Fibroblast of skin of back (primary cell): Measurements from ENCODE around the gene TRAK2. TPM values are rescaled to one million over a fixed set of nuclear protein-coding genes. Genes with fewer than 3 reads are reported as not detected.
A peak's percentile ranks its signal among the peaks of the same experiment; 100 is the strongest.
"Not testable (repeated sequence)": the region's sequence is repeated elsewhere in the genome, so short reads cannot be mapped to it uniquely, and the experiment has no call there.

Source experiments
- DNase-seq: peaks from one replicate; pipeline ENCODE4 v3.0.0-alpha.2; 2013
- polyA plus RNA-seq, 2 experiments: library from polyadenylated mRNA; unstranded; fragments of 120-200 nt; gene quantifications; one replicate each; pipeline ENCODE4 v1.2.1, GENCODE V29; 2013; ENCODE audit not compliant: insufficient read length in 2 of 2

The TRAK2 gene, protein sequence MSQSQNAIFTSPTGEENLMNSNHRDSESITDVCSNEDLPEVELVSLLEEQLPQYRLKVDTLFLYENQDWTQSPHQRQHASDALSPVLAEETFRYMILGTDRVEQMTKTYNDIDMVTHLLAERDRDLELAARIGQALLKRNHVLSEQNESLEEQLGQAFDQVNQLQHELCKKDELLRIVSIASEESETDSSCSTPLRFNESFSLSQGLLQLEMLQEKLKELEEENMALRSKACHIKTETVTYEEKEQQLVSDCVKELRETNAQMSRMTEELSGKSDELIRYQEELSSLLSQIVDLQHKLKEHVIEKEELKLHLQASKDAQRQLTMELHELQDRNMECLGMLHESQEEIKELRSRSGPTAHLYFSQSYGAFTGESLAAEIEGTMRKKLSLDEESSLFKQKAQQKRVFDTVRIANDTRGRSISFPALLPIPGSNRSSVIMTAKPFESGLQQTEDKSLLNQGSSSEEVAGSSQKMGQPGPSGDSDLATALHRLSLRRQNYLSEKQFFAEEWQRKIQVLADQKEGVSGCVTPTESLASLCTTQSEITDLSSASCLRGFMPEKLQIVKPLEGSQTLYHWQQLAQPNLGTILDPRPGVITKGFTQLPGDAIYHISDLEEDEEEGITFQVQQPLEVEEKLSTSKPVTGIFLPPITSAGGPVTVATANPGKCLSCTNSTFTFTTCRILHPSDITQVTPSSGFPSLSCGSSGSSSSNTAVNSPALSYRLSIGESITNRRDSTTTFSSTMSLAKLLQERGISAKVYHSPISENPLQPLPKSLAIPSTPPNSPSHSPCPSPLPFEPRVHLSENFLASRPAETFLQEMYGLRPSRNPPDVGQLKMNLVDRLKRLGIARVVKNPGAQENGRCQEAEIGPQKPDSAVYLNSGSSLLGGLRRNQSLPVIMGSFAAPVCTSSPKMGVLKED
- polyA plus RNA-seq (2013, experiment 1 of 2; ENCODE audit: insufficient read length) = 29.3 TPM
- polyA plus RNA-seq (2013, experiment 2 of 2; ENCODE audit: insufficient read length) = 34.0 TPM

DNA sequence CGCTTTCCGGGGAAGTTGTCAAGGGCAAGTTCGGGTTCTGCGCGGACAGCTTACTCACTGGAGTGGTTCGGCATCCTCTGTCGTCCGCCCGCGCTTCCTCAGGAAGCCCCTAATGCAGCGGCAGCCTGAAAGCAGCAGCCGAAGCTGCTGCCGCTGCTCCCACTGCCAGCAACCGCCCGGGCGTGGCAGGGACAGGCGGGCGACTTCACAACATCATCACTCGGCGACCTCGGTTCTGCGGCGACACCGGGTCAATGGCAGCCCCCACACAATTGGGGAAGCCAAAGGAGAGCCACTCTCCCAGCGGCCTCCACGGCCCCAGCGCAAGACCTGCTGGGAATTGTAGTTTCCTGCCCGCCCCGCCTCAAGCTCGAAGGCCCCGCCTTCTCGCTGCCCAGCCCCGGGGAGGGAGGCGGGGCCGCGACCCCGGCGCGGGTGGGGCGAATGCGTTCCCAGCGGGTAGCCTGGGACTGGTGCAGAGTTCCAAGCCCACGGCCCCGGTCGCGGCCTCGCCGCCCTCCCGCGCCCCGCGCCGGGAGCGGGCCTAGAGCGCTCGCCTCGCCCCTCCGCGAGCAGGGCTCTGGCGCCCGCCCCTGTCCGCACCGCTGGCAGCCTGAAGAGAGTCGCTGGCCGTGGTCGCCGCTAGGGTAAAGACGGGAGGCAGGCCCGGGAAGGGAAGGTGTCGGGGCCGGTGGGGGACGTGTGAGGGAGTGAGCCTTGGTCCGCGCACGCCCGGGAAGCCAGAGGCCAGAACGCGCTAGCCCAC lies at the start of gene TRAK2, which contains the start of gene STRADB:
Gene TRAK2 (minus strand): TSS at position 167 of the 766 bp plus-strand sequence. CDS start 30,951 bp downstream, outside the sequence.
Gene STRADB (plus strand): TSS at position 449 of the 766 bp plus-strand sequence. CDS start 3,101 bp downstream, outside the sequence.
- peak; percentile 96 for DNase-seq

DNA sequence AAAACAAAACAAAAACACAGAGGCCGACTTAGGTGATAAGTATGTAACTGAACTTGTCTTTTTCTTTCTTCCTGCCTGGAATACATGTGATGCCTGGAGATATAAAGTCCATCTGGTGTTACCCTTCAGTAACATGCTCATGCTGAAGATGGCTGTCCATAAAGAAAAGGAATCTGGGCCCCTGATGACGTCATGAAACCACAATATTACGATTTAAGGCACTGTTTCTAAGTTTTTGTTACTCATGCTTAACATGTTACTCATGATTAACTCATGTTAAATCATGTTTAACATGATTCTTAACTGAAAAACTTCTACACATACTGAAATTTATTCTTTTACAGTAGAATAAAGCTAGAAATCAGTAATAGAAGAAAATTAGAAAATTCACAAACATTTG lies 49.3 kb upstream of the TRAK2 start:
- peak; percentile 52 for DNase-seq

DNA sequence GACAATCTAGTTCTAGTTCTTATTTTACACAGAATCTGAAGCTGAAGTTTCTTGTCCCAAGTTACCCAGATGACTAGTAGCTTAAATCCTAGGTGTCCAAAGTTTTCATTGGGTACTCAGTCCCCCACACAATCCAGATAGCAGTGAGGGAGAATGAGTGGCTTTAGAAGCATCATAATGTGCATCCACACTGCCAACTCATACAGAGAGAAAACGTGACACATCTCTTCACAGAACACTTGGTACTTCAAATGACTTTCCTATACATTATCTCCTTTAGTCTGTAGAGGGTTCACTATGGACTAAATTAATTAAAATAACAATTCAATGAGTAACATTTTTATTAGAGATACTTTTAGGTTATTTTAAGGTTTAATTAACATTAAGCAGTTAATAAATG lies 45.5 kb upstream of the TRAK2 start:
- DNase-seq = no peak

DNA sequence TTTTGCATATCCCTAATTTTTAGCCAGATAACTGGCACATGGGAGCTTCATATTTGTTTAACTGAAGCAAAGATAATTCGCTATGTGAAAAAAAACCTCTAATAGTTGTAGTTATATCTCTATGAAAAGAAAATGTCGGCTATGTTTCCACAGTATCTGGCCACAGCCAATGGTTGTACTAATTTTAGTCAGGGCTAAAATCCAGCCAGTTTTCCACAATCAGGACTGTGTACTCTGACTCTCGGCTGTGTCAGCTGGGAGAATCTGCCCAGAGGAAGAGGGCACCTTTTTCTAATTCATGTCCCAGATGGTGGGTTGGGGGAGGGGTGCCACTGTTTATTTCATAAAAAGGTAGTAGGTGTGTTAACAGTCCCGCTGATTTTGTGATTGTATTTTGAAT lies 39.0 kb upstream of the TRAK2 start:
- no peak for DNase-seq

DNA sequence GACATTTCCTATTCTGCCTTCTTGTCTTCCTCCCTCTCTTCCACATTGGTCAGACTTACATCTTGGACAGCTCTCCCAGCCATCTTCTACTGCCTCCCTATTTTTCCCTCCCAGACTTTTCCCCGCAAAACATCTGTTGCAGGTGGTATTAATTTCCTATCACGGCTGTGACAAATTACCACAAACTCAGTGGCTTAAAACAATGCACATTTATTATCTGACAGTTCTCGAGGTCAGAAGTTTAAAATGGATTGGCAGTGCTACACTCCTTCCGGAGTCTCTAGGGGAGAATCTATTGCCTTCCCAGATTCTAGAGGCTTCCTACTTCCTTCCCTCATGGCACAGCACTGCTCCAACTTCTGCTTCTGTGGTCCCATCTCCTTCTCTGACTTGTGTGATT lies 33.5 kb upstream of the TRAK2 start:
- no peak for DNase-seq

DNA sequence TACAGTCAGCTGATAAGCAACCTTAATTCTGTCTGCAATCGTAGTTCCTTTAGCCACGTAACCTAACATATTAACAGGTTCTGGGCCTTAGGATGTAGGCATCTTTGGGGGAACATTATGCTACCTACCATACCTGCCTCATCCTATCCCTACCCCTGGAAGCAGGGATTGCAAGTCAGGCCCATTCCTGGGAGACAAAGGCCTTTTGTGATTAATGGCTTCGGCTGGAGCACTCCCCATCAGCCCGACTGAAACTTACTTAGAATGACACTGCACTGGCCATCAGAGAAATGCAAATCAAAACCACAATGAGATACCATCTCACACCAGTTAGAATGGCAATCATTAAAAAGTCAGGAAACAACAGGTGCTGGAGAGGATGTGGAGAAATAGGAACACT lies 32.5 kb upstream of the TRAK2 start:
- not testable (repeated sequence) for DNase-seq

DNA sequence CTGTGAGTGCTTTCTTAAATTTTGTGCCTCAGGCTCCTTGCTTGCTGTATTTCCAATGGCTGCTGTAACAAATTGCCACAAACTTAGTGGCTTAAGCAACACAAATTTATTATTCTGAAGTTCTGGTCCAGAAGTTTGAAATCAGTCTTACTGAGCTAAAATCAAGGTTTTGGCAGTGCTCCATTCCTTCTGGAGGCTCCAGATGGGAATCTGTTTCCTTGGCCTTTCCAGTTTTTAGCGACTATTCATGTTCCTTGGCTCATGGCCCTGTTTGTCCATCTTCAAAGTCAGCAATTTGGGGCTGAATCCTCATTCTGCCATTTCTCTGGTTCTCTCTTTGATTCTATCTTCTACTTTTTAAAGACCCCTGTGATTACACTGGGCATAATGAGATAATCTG lies 32.1 kb upstream of the TRAK2 start:
- DNase-seq = no peak

DNA sequence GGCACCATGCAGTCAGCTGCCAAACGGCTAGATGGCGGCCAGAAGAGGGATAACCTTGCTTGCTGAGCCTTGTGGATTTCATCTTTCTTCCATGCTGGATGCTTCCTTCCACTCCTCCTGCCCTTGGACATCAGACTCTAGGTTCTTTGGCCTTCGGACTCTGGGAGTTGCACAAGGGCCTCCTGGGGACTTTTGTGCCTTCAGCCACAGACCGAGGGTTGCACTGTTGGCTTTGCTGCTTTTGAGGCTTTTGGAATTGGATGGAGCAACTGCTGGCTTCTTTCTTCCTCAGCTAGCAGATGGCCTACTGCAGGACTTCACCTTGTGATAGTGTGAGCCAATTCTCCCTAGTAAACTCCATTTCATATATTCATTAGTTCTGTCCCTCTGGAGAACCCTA lies 31.3 kb upstream of the TRAK2 start:
- no peak for DNase-seq

DNA sequence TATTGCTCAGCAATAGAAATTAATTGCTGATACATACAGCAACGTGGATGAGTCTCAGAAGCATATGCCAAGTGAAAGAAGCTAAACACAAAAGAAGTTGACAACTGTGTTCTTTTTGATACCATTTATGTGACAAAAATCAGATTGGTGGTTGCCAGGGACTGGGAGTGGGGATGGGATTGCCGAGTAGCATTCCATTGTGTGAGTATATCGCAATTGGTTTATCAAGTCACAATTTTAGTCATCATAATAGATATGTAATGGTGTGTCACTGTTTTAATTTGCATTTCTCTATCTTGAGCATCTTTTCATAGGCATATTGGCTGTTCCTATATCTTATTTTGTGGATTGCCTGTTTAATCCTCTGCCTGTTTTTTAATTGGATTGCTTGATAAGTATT lies 21.2 kb upstream of the TRAK2 start:
- DNase-seq = peak; percentile 41

DNA sequence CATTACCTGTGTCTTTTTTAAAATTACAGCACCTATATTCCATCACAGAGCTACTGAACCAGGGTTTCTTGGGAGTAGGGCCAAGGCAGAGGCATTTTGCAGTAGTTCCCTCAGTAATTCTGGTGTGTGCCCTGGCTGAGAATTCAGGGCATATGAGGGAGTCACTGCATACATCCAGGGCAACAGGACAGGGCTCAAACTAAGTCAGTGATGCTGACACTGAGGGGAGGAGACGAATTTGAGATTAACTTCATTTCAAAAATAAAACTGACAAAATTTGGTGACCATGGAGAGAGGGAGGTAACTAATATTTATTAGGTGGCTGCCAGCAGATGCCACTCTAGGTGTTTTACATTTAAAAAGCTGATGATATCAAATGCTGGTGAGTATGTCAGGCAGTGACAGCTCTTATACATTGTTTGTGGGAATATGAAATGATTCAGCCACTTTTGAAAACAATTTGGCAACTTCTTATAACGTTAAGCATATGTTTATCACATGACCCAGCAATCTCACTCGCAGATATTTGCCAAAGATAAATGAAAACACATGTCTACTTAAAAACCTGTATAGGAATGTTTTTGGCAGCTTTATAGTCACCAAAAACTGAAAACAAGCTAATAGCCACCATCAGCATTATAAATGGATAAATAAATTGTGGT lies 20.6 kb upstream of the TRAK2 start:
- DNase-seq = peak; percentile 56

DNA sequence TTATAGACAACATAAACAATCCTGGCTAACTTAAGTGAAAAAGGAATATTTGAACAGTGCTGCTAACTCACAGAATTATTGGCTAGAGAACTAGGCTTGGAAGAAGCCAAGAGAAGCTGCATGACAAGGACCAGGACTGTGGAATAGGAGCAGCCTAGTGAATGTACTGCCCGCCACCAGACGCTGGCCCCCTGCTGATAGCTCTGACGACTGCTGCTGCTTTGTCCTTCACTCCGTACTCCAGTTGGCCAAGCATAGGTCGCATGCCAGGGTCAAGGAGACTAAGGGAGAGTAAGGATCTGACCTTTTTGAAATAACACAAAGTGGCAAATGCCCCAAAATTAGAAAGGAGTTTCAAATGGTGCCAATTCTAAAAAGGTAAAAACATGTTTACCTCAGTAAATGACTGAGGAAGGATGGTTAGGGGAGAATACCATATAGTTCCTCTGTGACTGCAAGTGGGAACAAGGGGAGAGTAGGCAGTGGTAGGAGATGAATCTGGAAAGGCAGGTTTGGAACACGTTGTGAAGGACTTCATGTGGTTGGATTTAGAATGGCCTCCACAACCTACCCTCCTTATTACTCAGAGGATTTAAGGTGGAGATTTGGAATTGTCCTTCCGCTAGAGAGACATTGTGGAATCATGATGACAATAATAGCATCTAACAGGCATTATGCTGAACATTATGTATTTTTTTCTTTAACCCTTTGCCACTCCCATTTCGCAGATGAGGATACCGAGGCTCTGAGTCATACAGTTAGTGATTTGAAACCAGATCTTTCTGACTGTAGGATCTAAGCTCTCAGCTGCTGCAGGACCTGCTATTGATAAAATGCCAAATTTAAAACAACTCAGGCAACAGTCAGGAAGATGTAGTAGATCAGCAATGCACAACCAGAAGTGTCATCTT lies 19.8 kb upstream of the TRAK2 start:
- peak; percentile 55 for DNase-seq

DNA sequence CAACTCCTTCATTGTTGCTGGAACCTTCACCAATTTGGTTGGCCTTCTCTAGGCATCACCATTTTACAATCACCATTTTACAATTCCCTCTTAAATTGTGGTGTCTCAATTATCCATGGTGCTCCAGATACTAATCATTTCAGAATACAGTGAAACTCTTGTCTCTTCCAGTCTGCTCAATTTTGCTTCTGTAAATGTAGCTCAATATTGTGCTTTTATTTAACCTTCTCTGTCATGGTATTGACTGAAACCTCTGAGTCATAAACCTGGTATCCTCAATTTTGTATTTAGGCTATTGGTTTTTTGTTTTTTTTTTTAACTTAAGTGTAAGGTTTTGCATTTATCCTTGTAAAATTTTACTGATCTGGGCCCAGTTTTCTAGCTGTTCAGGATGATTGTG lies 16.4 kb upstream of the TRAK2 start:
- DNase-seq = peak; percentile 32

DNA sequence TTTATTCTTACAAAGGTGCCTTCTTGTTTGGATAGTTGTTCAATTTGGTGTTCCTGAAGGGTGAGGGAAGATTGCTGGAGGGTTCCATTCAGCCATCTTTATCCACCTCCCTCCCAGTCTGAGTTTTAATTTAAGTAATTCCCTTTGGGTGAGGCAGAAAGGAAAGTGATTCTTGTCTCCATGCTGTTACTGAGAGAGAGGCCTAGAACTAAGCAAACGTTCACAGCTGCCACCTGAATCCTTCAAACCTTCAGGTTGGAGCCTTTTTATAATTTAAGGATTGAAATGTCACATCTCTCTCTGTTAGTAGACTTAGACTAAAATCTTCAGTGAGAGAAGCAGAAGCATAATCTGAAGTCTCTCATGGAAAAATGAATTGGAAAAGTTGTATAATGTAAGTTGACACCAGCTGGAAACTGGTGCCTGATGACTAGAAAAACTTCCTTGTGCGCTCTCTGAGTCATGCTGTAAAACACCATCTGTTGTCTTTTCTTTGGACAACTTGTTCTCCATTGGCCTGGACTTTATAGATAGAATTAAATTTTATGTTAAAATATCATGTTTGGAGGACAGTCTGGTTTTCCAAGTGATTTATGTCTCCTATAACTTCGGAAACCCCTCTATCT lies 14.9 kb upstream of the TRAK2 start:
- peak; percentile 76 for DNase-seq

DNA sequence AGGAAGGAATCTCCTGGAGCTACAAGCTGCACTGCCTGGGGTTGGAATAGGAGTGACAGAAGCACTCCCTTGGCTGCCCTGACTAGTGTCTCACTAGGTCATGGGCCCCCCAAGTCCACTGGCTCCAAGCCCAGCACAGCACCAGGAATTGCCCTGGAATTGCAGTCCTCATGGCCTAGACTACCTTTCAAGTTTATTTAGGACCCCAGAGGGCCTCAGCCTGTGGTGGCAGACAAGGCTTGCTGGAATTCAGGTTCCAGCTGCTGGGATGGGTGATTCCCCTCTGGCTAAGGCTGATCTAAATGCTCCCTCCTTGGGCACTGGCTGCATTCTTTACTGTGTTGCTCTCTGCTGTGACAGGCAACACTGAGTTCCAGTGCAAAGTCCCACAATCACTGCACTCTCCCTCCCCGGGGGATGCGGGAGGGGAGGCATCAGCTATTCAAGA lies 14.3 kb upstream of the TRAK2 start:
- peak; percentile 36 for DNase-seq

DNA sequence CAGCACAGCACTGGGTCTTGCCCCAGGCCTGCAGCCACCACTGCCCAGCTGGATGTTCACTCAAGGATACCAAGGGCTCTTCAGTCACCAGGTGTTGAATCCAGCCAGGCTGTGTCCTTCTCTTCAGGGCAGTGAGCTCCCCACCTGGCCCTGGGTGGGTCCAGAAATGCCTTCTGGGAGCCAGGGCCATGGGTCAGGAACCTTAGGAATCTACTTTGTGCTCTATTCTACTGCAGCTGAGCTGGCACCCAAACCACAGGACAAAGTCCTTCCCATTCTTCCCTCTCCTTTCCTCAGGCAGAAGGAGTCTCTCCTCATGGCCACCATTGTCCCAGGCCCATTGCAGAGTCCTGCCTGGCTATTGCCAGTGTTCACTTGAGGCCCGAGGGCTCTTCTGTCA lies 13.3 kb upstream of the TRAK2 start:
- DNase-seq = no peak

DNA sequence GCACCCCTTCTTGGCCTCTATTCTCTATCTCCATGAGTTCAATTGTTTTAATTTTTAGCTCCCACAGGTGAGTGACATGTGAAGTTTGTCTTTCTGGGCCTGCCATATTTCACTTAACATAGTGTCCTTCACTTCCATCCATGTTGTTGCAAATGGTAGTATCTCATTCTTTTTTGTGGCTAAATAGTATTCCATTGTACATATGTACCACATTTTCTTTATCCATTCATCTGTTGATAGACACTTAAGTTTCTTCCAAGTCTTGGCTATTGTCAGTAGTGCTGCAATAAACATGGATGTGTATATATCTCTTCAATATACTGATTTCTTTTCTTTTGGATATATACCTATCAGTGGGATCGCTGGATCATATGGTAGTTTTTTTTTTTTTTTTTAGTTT lies 9.3 kb upstream of the TRAK2 start:
- DNase-seq = no peak

DNA sequence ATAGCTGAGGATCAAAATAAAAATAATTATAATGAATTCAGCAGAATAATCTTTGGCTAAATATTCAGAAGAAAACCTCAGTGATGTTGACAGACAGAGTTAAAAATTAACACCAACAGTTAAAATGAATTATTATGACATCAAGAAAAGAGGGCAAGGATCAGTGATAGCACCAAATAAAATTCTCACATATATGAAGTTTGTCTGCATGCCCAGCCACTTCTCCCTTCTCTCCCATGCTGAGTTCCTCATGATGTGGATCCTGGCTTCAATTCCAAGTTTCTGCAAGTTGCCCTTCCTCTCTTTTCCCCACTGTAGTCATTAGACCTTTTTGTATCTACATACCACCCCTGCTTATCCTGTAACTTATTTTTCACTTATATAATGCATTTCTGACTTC lies 7.1 kb upstream of the TRAK2 start:
- DNase-seq = no peak

DNA sequence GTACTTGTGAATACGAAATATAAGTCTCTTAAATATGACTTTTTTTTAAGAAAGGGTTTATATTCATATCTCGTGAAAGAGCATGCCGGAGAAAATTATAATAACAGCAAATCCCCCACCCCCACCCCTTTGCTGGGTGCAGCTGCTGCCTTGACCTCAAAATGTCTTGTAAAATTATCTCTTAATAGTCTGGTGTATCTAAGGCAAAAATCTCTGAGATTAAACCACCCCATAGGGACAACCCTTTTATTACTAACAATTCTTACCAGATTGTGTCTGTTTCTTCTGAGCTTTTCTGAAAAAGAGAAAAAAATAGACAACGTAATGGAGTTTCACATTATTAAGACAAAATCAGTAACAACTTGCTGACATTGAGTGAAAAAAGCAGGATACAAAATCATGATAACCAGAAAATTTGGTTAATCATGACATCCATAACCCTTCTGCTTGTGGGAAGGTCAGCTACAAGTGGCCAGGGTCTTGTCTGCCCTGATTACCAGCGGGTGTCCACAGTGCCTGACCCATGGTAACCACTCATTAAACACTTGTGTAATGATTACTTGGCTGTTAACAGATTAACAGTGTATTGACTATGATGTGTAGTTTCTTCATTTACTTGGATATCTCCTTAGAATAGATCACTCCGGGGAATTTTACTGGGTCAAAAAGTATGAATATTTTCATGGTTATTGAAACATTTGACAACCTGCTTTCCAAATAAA lies 1.8 kb upstream of the TRAK2 start:
- DNase-seq = no peak
